ENCODE data around the gene NAALAD2.
"Not testable (repeated sequence)": the region's sequence is repeated elsewhere in the genome, so short reads cannot be mapped to it uniquely, and the experiment has no call there.

The NAALAD2 gene

GRCh38 chr11:90134478-90135003 is at the start of gene NAALAD2:
TSS of gene NAALAD2 (plus strand) at chr11:90134663. CDS start at chr11:90134759, 96 bp downstream.
- DNase-seq, result no peak

GRCh38 chr11:90085650-90086049 is 48.8 kb upstream of the NAALAD2 start, which contains the start of gene UBTFL1:
TSS of gene UBTFL1 (plus strand) at chr11:90085950. CDS start at chr11:90085950, 0 bp downstream.
- not testable (repeated sequence) for DNase-seq

GRCh38 chr11:90088731-90089130 is 45.7 kb upstream of the NAALAD2 start:
- not testable (repeated sequence) for DNase-seq

- DNase-seq, result not testable (repeated sequence)
These were observed 39.1 kb upstream of the NAALAD2 start for GRCh38 chr11:90095230-90095924.

- not testable (repeated sequence) for DNase-seq
These were observed 36.2 kb upstream of the NAALAD2 start for GRCh38 chr11:90098261-90098660.

- DNase-seq, result no peak
These were observed 34.0 kb upstream of the NAALAD2 start for GRCh38 chr11:90100431-90100830.

- DNase-seq, result peak in 1 of 2 donors; percentile 7
These were observed 20.9 kb upstream of the NAALAD2 start for GRCh38 chr11:90113541-90113940.

- no peak for DNase-seq
These were observed 14.3 kb upstream of the NAALAD2 start for GRCh38 chr11:90120191-90120590.

GRCh38 chr11:90124371-90124770 is 10.1 kb upstream of the NAALAD2 start:
- DNase-seq, result no peak

GRCh38 chr11:90124946-90125345 is 9.5 kb upstream of the NAALAD2 start:
- DNase-seq, result no peak

GRCh38 chr11:90133560-90134477 is 644 bp upstream of the NAALAD2 start:
- no peak for DNase-seq

- no peak for DNase-seq
These were observed 553 bp downstream of the NAALAD2 start for GRCh38 chr11:90135016-90135415.

GRCh38 chr11:90148900-90149299 is 14.4 kb downstream of the NAALAD2 start:
- no peak for DNase-seq

- not testable (repeated sequence) for DNase-seq
These were observed 32.6 kb downstream of the NAALAD2 start for GRCh38 chr11:90166982-90167573.

- DNase-seq, result not testable (repeated sequence)
These were observed 33.2 kb downstream of the NAALAD2 start for GRCh38 chr11:90167704-90168103.

GRCh38 chr11:90168571-90168970 is 34.1 kb downstream of the NAALAD2 start:
- DNase-seq, result no peak

GRCh38 chr11:90171359-90171758 is 36.9 kb downstream of the NAALAD2 start:
- no peak for DNase-seq

GRCh38 chr11:90176069-90176468 is 41.6 kb downstream of the NAALAD2 start:
- no peak for DNase-seq

- DNase-seq, result no peak
These were observed 44.3 kb downstream of the NAALAD2 start for GRCh38 chr11:90178751-90179150.

GRCh38 chr11:90179923-90180322 is 45.5 kb downstream of the NAALAD2 start:
- DNase-seq, result no peak

- no peak for DNase-seq
These were observed 53.4 kb downstream of the NAALAD2 start for GRCh38 chr11:90187839-90188238.

GRCh38 chr11:90189011-90189410 is 54.5 kb downstream of the NAALAD2 start:
- DNase-seq, result no peak
